Activated CD8-positive, alpha-beta memory T cell treated with anti-CD3 and anti-CD28 coated beads, Interleukin-2, amount 50 U/mL, for 4 hours (primary cell): Measurements from ENCODE around the gene ZDHHC11.

Experiments
- DNase-seq: peaks from one replicate; pipeline ENCODE4 v3.0.0-alpha.2; 2020

The ZDHHC11 gene

DNA sequence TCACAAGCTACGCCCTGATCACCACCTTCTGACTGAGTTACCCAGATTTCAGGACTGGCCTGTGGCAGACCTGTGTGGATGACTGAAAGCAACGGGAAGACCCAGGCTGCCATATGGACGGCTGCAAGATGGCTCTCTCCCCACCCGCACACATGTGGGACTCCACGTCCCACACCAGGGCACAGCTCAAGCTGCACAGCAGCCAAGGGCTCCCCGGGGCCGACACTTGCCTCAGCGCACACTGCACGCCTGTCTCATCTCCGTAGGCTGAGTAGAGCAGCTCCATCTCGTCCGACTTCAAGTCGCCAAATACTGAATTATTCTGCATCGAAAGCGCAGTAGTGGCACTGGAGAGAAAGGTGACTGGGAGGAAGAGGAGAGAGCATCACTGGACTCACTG, 27.3 kb upstream of the ZDHHC11 start:
- DNase-seq, result no peak

DNA sequence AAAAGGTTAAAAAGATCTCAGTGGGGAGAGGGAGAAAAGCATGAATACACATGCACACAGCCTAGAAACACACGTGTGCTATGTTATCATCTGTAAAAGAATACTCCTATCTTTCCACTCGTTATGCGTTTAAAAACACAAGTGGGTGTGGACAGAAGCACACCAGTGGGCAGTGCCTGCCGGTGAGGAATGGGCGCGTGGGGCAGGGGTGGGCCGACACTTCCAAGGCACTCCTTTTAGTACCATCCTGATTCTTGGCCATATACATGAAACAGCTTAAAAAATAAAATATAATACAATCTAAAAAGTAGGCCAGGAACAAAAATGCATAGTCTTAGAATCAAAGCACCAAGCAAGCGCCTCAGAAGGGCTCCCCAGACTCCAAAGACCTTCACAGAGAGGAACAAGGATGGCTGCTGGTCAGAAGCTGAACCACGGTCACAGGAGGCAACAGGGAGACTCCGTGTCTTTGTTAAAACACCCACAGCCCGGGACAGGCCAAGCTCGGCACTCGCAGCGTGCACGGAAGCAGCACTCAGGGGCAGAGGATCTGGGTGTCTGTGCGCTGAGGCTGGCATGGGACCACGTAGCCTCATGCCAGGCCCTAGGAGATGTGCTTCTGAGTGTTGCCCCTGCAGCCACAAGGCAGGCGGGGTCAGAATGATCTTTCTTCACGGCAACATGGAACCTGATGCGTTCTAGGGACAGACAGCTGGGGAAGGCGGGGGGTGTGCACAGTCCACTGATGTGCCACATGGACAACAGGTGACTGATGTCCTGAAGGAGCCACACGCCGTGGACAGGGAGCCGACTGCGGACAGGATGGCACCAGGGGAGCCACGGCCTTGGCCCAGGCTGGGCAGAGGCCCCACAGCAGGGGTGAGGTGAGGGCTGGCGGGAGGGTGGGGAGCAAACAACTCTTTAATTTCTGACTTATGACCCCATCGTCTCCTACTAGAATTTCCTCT, 25.9 kb upstream of the ZDHHC11 start:
- DNase-seq, result no peak

DNA sequence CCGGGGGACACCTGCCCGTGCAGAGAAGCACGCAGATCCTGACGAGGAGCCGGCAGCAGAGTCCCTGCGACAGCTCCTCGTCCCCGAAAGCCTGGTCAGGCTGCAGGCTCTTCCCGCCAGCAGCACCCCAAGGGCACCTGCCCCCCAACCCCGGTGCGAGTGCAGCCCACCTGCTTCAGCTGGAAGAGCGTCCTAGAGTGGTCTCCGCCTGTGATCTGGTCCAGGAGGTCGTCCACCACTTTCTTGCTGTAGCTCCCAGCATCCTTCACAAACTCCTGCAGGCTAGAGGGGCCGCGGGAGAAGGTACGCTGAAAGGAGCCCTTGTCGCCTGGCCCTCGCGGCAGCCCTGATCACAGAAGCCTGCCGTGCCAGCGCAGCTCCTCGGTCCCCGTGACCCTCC, 25.1 kb upstream of the ZDHHC11 start:
- no peak for DNase-seq

DNA sequence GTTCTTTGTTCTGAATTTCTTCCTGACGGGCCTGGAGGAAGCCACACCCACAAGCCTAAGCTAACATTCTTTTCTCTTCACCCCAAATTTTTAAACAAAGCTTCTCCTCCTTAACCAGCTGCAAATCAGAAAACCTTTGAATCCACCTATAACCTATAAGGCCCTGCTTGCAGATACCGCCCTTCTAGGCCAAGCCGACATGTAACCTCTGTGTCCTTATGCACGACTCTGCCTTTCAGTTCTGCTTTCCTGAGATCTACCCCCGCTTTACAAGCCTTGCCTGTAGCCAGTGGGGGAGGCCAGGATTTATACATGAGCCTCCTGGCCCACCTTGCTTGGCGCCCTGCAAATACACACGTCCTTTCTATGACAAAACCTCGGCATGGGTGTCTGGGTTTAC, 22.5 kb upstream of the ZDHHC11 start:
- no peak for DNase-seq

DNA sequence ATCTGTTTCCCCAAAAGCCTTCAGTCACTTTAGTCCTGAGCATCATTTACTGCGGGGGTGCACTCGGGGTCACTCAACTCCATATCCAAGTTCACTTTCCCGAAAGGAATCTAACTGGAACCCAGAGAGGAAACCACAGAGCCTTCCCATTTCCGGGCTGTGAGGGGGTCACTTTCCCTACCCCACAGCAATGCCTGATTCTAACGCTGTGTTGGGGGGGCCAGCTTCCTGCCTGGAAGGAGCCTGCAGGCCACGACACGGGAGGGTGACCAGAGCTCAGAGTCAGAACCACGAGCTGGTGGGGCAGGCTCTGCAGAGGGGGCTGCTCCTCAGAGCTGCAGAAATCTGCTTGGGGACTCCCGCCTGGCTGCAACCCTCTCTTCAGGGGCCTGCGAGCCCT, 21.5 kb upstream of the ZDHHC11 start:
- no peak for DNase-seq

DNA sequence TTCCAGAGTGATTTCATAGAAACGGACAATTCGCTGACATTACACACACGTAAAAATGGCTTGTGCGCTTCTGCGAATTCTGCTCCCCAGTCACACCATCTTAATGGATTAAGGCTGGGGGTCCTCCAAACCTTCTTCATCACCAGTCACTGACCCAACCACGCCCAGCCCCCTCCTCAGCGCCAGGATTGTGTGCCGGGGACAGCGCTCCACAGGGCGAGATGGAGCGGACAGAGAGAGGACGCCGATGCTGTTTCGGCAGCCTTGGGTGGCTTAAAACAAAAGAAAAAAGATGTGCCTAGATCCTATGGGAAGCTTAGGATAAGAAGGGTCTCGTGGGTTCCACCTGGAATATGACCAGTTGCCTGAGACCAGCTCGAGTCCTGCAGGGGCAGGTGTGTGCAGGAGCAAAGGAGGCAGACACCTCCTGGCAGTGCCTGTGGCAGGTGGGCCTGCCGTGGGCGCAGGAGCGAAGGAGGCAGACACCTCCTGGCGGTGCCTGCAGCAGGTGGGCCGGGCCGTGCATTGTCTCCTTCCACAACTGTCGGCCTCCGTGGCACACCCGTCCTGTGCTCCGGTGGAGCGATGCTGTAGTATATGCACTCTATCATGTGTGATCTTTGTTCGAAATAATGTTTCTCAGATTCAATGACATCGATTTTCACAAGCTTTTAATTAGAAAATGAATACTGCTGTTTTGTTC, 21.0 kb upstream of the ZDHHC11 start:
- no peak for DNase-seq

DNA sequence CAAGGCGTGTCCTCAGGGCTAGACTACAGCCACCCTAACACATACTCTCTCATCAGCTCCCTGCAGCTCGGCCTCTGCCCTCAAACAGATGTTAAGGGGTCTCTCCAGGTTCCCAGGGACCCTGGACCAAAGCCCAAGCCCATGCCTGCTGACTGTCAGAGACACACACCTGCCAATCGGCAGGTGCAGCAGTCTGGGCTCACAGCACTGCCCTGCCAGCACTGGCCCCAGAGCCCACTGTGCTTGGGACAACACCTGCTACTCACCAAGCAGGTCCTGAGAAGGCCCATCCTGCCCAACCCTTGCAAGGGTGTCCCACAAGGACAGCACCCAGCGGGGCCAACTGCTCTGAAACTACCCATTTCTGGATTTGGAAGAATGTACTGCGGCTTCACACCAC, 20.2 kb upstream of the ZDHHC11 start:
- DNase-seq, result no peak

DNA sequence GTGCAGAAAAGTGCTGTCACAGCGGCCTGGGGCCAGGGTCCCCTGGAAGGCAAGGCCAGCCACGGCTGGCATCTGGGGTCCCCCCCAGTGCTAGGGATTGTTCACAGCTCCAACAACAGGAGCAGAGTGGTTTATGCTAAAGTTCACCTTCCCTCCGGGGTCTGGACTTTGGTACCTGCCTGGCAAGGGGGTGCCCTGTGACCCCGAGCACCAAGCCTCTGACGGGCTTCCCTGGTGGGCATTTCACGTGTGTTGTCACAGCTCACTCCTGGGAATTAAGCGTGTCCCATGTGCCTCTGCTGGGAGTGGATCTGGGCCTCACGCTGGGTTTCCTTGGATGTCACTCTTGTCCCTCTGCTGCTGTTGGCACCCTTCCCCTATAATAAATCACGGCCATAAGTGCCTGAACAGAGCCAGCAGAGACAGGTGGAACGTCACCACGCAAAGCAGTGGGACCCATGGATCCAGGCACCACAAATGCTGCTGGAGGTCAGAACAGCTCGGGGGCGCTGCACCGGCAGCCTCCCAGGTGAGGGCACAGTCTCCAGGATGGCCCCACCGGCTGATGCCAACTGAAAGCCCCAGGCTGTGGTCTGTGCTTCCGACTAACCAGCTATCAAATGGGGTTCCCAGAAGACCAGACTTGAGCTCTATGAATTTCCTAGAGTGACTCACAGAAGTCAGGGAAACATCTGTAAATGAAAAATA, 17.8 kb upstream of the ZDHHC11 start:
- no peak for DNase-seq

DNA sequence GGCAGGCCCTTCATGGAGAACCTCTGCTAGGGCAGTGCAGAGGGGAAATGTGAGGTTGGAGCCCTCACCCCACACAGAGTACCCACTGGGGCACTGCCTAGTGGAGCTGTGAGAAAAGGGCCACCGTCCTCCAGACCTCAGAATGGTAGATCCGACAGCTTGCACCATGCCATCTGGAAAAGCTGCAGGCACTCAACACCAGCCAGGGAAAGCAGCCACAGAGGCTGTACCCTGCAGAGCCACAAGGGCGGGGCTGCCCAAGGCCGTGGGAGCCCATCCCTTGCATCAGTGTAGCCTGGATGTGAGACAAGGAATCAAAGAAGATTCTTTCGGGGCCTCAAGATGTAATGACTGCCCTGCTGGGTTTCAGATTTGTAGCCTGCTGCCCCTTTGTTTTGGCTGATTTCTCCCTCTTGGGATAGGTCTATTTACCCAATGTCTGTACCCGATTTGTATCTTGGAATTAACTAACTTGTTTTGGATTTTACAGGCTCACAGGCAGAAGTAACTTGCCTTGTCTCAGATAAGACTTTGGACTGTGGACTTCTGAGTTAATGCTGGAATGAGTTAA, 16.6 kb upstream of the ZDHHC11 start:
- no peak for DNase-seq

DNA sequence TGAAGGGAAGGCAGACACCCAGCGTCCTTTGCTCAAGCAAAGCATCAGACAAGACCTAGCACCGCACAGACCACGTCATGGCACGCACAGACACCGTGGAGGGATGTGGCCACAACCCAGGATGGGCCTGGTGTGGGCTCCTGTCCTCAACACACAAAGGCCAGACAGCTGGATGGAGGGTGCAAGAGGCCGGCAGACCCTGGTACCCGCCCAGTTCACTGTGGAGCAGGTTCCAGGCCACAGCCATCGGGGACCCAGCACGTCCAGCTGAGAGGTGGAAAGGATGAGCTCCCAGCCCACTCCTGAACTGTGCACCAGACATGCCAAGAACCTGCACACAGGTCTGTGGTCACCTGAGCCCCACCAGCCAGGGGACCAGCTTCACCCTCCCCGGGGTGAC, 15.0 kb upstream of the ZDHHC11 start:
- DNase-seq, result no peak

DNA sequence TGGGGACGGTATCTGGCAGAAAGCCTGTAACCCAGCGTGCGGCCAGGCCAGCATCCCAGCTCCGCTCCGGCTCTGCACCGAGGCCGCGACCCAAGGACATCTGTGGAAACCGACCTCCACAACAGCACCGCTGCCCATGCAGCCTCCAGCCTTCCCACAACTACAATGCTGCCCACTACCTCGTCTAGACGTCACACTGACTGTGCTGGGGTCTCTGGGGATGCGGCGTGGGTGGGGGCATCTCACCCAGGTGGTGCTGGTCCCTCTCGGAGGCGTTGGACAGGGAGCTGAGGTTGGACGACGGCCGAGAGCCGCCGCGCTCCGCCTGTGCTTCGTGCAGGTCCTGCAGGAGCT, 14.4 kb upstream of the ZDHHC11 start:
- DNase-seq, result no peak

DNA sequence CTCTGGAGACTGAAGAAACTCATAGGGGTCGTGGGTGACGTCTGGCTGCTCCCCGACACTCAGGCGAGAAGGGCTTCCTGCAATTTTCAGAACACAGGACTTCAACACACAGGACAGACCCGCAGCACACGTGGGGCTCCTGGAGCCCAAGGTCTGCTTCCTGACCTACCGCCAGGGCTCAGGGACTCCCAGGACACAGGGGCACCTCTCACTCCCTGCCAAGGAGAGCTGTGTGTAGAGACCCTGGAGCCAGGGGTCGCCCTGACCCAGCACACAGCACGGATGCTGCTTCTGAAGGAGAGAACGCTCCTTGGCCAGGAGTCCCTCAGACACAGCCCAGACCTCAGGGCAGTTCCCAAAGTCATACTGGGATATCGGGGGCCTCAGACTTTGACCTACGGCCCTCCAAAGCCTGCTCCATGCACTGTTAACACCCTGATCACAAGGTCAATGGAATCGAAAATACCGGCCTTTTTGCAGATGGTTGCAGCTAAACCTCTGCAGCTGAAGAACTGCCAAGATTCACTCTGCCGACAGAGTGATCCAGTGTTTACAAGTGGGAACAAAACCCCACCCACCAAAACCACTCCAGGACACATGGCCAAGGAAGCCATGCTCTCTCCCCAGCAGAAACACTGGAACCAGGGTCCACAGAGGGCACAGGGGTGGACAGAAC, 13.8 kb upstream of the ZDHHC11 start:
- no peak for DNase-seq

DNA sequence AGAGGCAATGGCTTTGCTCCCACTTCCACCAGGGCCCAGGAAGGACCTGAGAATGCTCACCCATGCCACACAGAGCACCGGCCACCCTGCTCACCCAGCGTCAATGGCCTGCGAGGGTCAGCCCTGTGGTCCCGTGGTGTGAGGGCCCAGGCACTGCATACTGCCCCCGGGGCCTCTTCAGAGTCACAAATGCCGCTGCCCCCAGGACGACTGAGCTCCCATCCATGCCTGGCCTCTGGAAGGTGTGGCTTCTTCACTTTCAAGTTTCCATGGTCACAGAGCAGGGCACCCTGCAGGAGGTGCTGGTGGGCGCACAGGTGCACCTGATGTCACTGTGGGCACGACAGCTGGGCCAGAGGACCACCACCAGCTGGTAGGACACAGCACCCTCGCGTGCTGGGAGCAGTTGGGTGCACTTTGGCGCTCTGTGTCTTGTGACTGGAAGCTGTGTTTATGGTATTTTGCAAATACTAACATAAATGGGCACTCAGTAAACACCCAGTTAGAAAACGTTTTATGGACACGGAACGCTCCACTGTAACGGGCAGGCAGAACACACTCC, 12.5 kb upstream of the ZDHHC11 start:
- DNase-seq, result no peak

DNA sequence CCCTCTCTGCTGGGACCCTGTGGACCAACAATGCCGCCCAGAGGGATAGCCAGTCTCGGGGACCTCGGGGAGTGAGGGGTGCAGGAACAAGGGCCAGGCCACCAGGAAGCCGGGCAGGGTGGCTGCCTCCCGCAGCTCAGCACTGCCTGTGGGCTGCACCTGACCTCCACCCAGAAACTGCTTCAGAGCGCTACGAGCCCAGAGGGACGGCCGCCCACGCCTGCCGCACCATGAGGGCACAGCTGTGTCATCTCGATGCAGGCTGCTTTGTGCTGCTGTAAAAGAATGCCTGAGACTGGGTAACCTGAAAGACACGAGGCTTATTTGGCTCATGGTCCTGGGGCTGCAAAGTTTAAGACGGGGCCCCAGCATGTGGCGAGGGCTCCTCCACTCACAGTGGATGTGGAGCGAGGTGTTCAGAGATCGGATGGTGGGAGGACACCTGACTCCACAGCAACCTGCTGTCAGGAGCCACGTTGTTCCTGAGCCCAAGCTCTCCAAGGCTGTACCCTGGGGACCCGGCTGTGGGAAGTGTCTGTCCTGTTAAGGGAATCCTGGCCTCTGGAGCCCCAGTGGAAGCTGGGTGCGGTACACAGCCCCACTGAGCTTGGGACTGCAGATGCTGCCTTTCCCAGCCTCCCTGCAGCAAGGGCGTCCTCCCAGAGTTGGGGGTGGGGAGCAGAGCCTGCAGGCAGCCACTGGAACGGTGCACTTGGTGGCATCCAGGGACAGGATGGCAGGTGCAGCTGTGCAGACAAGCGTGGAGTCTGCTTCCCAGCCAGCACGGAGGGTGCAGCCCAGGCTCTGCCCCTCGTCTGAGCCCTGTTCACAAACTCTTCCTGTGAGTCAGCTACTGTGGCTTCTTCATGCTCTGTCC, 11.8 kb upstream of the ZDHHC11 start:
- no peak for DNase-seq

DNA sequence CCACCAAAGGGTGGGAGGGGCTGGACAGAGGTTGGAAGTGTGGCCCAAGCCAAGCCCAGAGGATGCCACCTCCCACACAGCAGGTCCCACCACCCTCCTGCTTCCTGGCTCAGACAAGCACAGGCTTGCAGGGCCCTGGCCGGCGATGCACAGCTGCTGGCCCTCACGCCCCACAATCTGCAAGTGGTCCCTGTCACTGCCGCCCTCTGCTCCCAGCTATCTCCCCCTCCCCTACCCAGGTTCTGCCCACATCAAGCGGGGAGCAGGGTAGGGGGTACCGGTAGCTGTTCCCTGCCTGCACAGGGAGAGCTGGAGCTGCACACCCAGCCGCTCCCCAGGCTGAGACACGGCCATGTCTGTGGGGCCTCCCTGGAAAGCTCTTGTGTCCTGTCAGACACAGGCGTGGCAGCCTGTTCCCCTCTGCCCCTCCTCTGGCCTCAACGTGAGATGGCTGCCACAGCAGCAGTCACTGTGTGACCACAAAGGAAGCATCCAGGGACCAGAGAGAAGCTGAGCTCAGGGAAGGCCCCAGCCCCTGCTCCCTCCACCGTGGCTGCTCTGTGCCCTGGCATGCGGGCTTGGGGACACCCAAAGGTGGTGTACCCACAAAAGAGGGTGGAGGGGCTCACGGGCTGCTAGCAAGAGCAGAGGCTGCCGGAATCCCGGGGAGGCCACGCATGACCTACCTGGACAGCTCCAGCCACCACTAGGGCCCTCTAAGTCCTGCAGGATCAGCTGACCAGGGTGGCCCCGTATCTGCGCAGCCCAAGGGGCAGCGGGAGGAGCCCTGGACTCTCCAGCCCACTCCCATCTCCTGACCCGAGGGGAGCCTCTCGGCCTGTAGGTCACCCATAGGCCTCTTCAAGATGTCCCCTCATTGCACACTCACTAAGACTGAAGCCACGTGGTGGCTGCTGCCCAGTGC, 10.9 kb upstream of the ZDHHC11 start:
- DNase-seq, result no peak

DNA sequence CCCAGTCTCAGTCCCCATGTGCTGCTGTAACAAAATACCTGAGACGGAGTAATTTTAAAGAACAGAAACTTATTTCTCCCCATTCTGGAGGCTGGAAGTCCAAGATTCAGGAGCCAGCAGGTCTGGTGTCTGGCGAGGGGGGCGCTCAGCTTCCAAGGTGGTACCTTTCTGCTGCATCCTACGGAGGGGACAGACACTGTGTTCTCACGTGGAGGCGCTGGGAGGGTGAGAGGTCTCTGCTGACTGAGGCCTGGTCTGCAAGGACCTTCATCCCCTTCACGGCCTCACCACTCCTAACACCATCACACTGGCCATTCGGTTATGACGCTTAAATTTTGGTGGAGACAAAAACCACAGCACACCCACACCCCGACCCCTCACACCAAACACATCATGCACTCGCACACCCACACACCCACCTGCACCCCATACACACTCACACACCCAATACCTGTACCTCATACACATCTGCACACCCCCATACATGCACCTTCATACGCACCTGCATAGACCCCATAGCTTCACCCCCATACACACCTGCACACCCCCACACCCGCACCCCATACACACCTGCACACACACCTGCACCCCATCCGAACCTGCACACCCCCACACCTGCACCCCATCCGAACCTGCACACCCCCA, 9.8 kb upstream of the ZDHHC11 start:
- DNase-seq, result no peak

DNA sequence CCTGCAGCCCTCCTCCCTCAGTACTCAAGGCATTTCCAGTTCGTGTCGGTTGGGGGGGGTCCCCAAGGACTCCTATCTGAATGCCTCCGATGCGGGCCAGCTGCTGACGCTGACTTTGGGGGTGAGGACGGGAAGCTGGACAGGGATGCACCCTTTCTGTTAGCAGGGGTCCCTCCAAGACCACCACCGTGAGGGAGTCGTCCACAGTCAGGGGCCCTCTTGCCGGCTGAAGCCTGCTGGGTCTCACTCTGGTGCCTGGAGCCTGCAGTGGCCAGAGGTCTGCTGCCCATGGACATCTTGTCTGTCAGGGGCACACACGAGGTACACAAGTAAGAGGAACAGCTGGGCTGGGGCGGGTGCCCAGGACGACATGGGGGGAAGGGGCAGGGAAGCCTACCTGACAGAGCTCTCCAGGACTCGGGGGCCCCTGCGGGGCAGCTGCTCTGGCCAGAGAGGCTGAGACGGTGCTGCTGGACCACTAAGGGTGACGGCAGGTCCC, 9.1 kb upstream of the ZDHHC11 start:
- no peak for DNase-seq

DNA sequence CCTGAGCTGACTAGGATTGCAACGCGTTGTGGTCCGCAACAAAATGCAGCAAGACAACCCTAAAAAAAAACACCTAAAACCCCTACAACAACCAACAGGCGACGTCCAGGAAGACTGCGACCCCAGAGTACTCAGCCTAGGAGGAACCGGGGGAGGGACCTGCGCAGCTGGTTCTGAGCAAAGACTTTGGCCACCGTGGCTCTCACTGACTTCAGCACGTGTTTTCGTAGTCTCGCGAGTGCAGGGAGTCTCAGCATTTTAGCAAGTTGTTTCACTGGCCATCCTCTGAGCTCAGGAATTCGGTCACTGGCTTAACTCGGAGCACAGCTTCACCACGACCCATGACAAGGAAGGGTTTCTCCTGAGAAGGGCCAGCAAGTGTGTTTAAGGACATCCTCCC, 8.6 kb upstream of the ZDHHC11 start:
- no peak for DNase-seq

DNA sequence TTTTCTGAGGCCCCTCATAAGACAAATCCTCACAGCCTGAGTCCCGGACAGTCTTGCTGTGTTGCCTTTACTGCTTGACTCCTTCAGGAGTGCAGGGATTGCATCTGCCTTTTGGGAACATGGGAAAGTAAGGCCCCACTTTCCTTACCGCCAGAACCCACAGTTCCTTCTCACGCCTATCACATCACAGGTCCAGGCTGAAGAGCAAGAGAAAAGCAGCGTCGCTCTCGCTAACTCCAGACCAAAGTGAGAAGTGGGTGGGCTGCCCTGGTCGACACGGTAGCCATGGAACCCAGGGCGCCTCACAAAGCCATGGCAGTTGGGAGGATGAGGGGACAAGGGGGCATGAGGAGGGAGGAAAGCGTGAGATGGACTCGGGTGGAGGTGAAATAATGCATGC, 7.9 kb upstream of the ZDHHC11 start:
- DNase-seq, result no peak
